Left cardiac atrium (tissue), 4 donors: ENCODE data around the gene TCF20. TPM values are rescaled to one million over a fixed set of nuclear protein-coding genes. Genes with fewer than 3 reads are reported as not detected.

ENCODE experiments used
- ATAC-seq, 2 donors: fragments of 200-7000 bp; cut with Tn5 transposase; one replicate each; pipeline ENCODE4 v1.9.1; 2020; ENCODE audit warnings: mild to moderate bottlenecking in 2 of 2, moderate library complexity in 2 of 2
- DNase-seq: peaks from one replicate; pipeline ENCODE4 v3.0.0-alpha.2; 2020
- intact Hi-C, 2 donors: fragments of 100-400 bp; cut with DNase I; formaldehyde crosslinking; loops; one replicate each; pipeline versions ENCODE4 v1.14.1 to v1.15.1; 2022 to 2023
- total RNA-seq, 2 donors: library from RNA; stranded (reverse); fragmentation: NEBNext Ultra II Directional; extraction: Animal tissue kit (Norgen Biotek cat#: 25700); gene quantifications; one replicate each; pipeline ENCODE4 v1.2.1, GENCODE V29; 2021
- donor health status: DM: no; HTN: yes; CAD: no.
- donor health status: DM: no; HTN: yes; CAD: no; lungs with severe emphysema.
- donor health status: DM: yes; HTN: yes; CAD: no.
- donor health status: Dilated cardiomyopathy.

TCF20 gene
- total RNA-seq, 2 donors from 2014 or later: 13.9 to 18.2 TPM

- ATAC-seq (no peak), DNase-seq (no peak)
- intact Hi-C loops: no loop called here
Measured at GRCh38 chr22:42228483-42228882, 42.0 kb downstream of the TCF20 start.

- intact Hi-C loops: no loop called here
- no peak for ATAC-seq
- no peak for DNase-seq
Measured at GRCh38 chr22:42227435-42227834, 43.0 kb downstream of the TCF20 start.

- intact Hi-C loops: no loop called here
- DNase-seq: no peak
- ATAC-seq: no peak
Measured at GRCh38 chr22:42225841-42226240, 44.6 kb downstream of the TCF20 start.

- ATAC-seq (no peak), DNase-seq (no peak)
- intact Hi-C loops: no loop called here
Measured at GRCh38 chr22:42222140-42222539, 48.3 kb downstream of the TCF20 start.

Other genes with a start within 250 kb of the TCF20 start
- gene NAGA, start 199.8 kb downstream of the TCF20 start, total RNA-seq: 10 to 100 TPM; 16.7 to 21.1 TPM
- gene PHETA2, start 196.4 kb downstream of the TCF20 start, total RNA-seq: 10 to 100 TPM in 1 of 2 donors, 1 to 10 TPM in 1; 8.7 to 11.3 TPM
- gene SMDT1, start 191.0 kb downstream of the TCF20 start, total RNA-seq: 100 to 1,000 TPM; 119 to 151 TPM
- gene NDUFA6, start 179.9 kb downstream of the TCF20 start, total RNA-seq: 100 to 1,000 TPM; 224 to 247 TPM
- gene CYP2D6, start 139.8 kb downstream of the TCF20 start, total RNA-seq: under 1 TPM; 0.31 to 0.59 TPM
- 1 to 10 TPM; 2.6 to 5.1 TPM for gene NFAM1, start 161.8 kb upstream of the TCF20 start, total RNA-seq
- 10 to 100 TPM; 21.1 to 26.6 TPM for gene RRP7A, start 249.1 kb upstream of the TCF20 start, total RNA-seq